Measurements from ENCODE around the gene UGT2B17.
"Not testable (repeated sequence)": the region's sequence is repeated elsewhere in the genome, so short reads cannot be mapped to it uniquely, and the experiment has no call there.

Gene UGT2B17

DNA sequence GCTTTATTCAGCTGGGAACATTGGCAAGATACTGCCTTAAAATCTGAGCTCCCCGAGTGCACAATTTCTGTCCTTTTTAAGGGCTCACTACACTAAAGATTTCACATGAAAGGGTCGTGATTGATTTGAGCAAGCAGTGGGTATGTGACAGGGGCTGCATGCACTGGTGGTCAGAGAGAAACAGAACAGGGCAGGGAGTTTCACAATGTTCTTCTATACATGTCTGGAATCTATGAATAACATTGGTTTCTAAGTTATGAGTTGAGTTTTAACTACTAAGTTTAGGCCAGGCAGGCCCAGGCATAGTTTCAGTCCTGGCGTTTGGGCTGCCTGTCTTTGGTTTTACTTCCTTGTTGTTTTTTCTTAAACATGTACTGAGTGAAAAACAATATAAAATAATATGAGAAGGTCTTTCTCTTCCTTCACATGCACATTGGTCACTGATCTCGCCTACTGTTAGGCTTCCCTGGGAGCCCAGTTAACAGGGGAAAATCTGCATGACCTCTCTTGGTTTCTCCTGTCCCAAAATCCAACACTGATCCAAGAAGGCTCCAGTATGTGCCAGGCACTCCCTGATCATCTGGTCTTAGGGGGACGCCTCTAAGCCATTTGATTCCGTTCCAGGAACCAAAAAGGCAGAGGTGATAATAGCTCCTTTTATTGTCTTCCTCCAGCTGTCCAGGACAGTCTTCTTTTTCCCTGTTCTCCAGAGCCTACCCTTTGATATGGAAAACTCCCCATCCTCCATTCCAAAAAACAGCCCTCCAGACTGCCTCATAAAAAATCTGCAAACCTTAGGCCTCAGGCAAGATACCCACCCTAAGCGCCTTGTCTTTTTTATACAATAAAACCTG is at the start of gene UGT2B17:
UGT2B17 (minus strand) TSS at position 51 of the 854 bp plus-strand sequence. CDS start 7,838 bp downstream, outside the sequence.
- in situ Hi-C loops (cut with MboI; ENCODE audit: low sequenced_read_pairs), result no loop called here

DNA sequence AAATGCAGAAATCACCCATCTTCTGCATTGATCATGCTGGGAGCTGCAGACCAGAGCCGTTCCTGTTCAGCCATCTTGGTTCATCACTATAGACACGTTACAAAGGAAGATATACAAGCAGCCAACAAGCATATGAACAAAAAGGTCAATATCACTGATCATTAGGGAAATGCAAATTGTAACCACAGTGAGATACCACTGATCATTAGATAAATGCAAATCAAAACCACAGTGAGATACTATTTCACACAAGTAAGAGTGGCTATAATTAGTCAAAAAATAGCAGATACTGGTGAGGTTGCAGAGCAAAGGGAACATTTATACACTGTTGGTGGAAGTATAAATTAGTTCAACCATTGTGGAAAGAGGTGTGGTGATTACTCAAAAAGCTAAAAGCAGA is 46.6 kb upstream of the UGT2B17 start:
- in situ Hi-C loops (cut with MboI; ENCODE audit: low sequenced_read_pairs), result not testable (repeated sequence)

DNA sequence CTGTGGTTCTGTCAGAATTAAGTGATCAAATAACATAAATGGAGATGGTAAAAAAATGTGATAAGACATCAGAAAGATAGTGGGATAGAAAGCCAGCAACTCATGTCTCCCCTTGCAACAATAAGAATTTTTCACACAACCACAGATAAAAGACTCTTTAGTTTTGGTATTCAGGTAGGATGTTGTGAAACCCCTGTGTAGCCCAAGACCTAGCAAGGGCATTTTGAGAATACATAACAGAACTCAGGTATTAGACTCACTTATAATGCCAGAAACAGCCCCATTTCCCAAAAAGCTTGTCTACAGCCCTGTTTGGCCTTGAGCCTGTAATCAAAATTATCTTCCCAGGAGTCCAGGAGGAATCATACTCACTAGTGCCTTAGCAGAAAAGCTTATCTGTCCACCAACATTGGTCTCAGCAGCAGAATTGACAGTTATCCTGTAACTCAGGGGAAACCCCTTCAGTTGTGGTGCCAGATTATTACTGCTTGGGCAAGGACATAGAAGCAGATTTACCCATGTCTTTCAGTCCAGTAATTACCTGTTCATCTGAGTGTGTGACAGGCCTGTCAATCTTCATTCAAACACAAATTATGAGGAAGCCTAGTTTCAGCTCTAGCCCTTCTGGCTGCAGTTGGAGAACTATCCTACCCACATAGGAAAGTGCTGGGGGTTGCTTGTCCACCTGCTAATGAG is 41.0 kb upstream of the UGT2B17 start:
- in situ Hi-C loops (cut with MboI; ENCODE audit: low sequenced_read_pairs), result no loop called here

GRCh38 chr4:68615699-68616422 is 39.7 kb upstream of the UGT2B17 start:
- in situ Hi-C loops (cut with MboI; ENCODE audit: low sequenced_read_pairs), result no loop called here

DNA sequence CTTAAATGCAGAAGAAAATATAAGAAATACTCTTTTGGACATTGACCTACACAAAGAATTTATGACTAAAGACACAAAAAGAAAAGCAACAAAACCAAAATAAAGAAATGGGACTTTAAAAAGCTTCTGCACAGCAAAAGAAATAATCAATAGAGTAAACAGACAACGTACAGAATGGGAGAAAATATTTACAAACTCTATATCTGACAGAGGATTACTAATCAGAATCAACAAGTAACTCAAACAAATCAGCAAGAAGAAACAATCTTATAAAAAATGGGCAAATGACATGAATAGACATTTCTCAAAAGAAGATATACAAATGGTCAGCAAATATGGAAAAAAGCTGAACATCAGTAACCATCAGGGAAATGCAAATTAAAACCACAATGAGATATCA is 37.6 kb upstream of the UGT2B17 start:
- in situ Hi-C loops (cut with MboI; ENCODE audit: low sequenced_read_pairs), result no loop called here

- in situ Hi-C loops (cut with MboI; ENCODE audit: low sequenced_read_pairs), result no loop called here
Observed at GRCh38 chr4:68606240-68606639, 30.1 kb upstream of the UGT2B17 start.

GRCh38 chr4:68599150-68599549 is 23.0 kb upstream of the UGT2B17 start:
- in situ Hi-C loops (cut with MboI; ENCODE audit: low sequenced_read_pairs), result no loop called here

DNA sequence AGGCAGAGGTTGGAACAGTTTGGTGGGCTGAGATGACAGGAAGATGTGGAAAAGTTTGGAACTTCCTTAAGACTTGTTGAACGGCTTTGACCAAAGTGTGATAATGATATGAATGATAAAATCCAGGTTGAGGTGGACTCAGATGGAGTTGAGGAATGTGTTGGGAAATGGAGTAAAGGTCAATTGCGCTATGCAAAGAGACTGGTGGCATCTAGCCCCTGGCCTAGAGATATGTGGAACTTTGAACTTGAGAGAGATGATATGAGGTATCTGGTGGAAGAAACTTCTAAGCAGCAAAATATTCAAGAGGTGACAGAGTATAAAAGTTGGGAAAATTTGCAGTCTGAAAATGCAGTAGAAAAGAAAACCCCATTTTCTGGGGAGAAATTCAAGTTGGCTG is 21.4 kb upstream of the UGT2B17 start:
- in situ Hi-C loops (cut with MboI; ENCODE audit: low sequenced_read_pairs), result no loop called here

GRCh38 chr4:68594678-68595077 is 18.6 kb upstream of the UGT2B17 start:
- in situ Hi-C loops (cut with MboI; ENCODE audit: low sequenced_read_pairs), result no loop called here

DNA sequence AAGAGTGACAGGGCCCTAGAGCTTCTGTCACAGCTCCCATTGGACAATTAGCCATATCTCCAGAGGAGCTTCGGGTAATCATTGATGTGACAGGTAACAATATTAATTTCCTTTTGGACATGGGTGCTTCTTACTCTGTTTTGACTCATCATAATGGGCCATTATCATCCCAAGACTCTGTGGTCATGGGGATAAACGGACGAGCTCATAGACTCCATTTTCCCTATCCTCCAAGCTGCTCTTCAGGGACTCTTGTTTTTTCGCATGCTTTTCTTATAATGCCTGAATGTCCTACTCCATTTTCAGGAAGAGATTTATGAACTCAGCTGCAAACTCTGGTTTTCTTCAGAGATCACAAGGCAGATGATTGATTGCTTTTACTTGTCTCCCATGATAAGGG is 17.0 kb upstream of the UGT2B17 start:
- in situ Hi-C loops (cut with MboI; ENCODE audit: low sequenced_read_pairs), result no loop called here

- in situ Hi-C loops (cut with MboI; ENCODE audit: low sequenced_read_pairs), result no loop called here
Observed at GRCh38 chr4:68592673-68593072, 16.6 kb upstream of the UGT2B17 start.

DNA sequence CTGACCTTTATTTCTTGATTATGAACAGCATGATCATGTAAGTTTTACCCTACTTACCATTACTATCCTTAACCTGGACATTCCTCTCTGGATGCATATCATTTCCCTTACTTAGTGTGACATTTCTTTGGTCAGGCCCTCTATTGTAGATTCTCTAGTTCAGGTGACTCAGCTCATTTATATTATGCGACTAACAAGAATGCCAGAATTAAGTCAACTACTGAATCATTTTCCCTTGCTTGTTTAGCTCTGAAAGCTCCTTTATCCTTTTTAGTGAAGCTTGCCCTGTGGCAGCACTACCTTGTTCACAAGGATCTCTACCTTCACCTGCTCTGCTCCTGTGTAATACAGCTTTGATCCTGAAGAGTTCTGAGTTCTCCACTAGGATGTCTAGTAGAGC is 15.1 kb upstream of the UGT2B17 start:
- in situ Hi-C loops (cut with MboI; ENCODE audit: low sequenced_read_pairs), result no loop called here

- in situ Hi-C loops (cut with MboI; ENCODE audit: low sequenced_read_pairs), result no loop called here
Observed at GRCh38 chr4:68589790-68590189, 13.7 kb upstream of the UGT2B17 start.

- in situ Hi-C loops (cut with MboI; ENCODE audit: low sequenced_read_pairs), result no loop called here
Observed at GRCh38 chr4:68582339-68582717, 6.2 kb upstream of the UGT2B17 start.

GRCh38 chr4:68581383-68582338 is 5.5 kb upstream of the UGT2B17 start:
- in situ Hi-C loops (cut with MboI; ENCODE audit: low sequenced_read_pairs), result no loop called here

DNA sequence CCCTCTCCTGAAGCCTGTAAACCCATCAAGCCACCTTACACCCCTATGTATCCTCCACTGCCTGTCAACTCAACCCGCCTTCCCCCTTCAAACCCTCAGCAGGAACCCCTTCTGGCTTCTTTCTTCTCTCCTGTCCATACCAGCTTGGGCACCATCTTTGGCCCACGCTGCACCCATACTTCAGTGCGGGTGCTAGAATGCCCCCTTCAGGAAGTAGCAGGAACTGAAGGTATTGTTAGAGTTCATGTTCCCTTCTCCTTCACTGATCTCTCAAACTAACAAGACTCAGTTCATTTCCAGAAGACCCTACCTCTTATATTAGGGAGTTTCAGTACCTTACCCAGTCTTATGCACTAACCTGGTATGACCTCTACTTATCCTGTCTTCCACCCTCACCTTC is 1.5 kb upstream of the UGT2B17 start:
- in situ Hi-C loops (cut with MboI; ENCODE audit: low sequenced_read_pairs), result no loop called here

- in situ Hi-C loops (cut with MboI; ENCODE audit: low sequenced_read_pairs), result not testable (repeated sequence)
Observed at GRCh38 chr4:68575636-68576035, 486 bp downstream of the UGT2B17 start.

DNA sequence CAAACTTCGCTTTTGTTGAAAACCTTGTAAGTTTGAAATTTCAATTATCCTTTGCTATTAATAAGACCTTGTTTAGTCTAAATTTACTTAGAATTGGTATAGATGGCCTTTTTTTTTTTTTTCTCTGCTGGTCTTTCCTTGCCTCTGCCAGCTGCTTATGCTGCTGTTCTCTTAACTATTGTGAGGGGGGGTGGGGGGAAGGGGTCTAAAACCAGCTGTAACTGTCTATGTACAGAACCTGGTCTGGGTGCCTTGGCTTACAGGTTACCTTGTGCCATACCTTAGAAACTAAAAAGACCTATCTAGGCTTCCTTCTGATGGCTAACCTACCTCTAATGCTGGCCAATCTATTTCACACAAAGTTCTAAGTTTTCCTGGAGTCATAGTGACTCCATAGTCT is 1.0 kb downstream of the UGT2B17 start:
- in situ Hi-C loops (cut with MboI; ENCODE audit: low sequenced_read_pairs), result no loop called here

DNA sequence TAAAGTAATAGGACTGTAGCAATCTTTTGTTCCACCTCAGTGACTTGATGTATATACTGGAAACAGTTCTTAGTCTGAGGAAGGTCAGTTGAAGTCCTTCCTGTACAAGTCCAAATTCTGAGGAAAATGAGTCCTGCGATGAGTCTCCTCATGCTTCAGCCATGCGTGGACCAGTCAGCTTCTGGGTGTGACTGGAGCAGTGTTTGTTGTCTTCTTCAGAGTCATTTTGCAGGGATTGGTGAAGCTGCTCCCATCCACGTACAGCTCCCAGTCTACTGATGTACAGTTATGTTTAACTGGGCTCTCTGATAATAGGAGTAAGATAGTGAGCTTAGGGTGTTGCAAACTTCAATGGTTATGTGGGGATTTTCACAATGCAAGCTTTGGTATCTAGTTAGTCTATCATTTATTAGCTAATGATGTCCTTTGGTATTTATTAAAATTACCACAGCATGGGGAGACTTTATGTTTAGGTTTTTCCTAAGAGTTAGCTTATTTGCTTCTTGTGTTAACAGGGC is 3.4 kb downstream of the UGT2B17 start:
- in situ Hi-C loops (cut with MboI; ENCODE audit: low sequenced_read_pairs), result no loop called here

DNA sequence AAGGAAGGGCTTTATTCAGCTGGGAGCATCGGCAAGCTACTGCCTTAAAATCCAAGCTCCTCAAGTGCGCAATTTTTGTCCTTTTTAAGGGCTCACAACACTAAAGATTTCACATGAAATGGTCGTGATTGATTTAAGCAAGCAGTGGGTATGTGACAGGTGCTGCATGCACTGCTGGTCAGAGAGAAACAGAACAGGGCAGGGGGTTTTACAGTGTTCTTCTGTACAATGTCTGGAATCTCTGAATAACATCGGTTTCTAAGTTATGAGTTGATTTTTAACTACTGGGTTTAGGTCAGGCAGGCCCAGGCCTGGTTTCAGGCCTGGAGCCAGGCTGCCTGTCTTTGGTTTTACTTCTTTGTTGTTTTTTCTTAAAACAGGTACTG is 6.0 kb downstream of the UGT2B17 start:
- in situ Hi-C loops (cut with MboI; ENCODE audit: low sequenced_read_pairs), result no loop called here
